ENCODE measurements around the gene C2orf49. TPM values are rescaled to one million over a fixed set of nuclear protein-coding genes. Genes with fewer than 3 reads are reported as not detected.

C2orf49 gene
- total RNA-seq, 4 donors from 2014 or later: 16.9 to 30.0 (median 20.7) TPM

DNA sequence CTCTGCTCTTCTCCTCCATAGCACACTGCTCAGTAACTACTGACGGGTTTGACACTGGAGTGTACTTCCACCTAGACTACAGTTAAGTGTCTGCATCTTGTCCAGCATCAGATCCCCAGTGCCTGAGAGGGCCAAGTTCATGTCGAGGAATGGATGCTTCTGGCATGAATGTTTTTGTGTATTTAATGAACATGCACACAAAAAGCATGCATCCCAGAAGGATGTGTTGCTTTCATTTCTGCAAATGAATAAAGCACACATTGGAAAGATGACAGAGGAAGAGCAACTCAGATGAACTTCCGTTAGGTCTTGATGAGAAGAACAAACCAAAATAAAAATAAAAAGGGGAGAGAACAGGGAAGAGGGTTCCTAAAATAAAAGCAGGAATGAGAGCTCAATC lies 27.9 kb downstream of the C2orf49 start:
- Histone ChIP-seq H3K9me3 (no peaks in the 10 kb centered on the region), H3K27ac (no peak overlapping the region), H3K4me1 (peaks cover 0 to 21% (median 0%) of the 10 kb centered on the region in 3 donors), H3K27me3 (no peaks in the 10 kb centered on the region), H3K4me3 (no peak overlapping the region), H3K36me3 (peaks cover 0 to 87% of the 10 kb centered on the region in 2 donors)
- TF ChIP-seq EP300 (IDR thresholded peaks at IDR 0.05): no peak
- no peak for TF ChIP-seq POLR2AphosphoS5 (IDR thresholded peaks at IDR 0.05)
- TF ChIP-seq POLR2A (IDR thresholded peaks at IDR 0.05): no peak
- TF ChIP-seq, protein P1, sequence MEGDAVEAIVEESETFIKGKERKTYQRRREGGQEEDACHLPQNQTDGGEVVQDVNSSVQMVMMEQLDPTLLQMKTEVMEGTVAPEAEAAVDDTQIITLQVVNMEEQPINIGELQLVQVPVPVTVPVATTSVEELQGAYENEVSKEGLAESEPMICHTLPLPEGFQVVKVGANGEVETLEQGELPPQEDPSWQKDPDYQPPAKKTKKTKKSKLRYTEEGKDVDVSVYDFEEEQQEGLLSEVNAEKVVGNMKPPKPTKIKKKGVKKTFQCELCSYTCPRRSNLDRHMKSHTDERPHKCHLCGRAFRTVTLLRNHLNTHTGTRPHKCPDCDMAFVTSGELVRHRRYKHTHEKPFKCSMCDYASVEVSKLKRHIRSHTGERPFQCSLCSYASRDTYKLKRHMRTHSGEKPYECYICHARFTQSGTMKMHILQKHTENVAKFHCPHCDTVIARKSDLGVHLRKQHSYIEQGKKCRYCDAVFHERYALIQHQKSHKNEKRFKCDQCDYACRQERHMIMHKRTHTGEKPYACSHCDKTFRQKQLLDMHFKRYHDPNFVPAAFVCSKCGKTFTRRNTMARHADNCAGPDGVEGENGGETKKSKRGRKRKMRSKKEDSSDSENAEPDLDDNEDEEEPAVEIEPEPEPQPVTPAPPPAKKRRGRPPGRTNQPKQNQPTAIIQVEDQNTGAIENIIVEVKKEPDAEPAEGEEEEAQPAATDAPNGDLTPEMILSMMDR (IDR thresholded peaks at IDR 0.05): no peak
- ATAC-seq: no peak
- 52 to 70% methylated on average over 2 to 3 of the region's 3 CpGs for WGBS, 2 donors (ENCODE audit: low coverage in 1 of 2)

DNA sequence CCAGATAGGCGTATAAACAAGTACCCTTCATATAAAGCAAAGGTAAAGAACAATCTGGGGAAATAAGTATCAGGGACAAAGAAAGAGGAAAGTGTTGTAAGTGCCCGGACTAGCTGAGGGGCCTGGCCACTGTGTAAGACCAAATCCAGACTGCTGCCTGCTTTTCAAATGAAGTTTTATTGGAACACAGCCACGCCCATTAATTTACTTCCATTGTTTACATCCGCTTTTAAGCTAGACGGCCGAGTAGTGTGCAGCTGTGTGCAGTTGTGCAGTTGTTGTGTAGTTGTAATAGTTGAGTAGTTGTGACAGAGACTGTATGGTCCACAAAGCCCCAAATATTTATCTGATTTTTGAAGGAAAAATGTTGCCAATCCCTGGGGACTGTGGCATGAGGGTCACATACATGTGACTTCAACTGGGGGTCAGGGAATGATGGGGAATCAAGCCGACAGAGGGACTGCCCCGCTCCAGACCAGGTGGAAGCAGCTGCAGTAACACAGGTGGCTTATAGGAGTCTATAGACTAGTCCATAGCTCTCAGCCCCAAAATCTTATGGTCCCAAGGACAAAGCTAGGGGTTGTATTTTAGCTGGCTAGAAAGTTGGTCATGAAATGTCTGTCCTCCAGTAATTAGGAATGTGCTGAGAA lies 31.5 kb downstream of the C2orf49 start:
- Histone ChIP-seq H3K36me3 (peaks cover 0 to 65% of the 10 kb centered on the region in 2 donors), H3K27me3 (no peaks in the 10 kb centered on the region), H3K27ac (no peak overlapping the region), H3K9me3 (no peaks in the 10 kb centered on the region), H3K4me3 (no peak overlapping the region), H3K4me1 (peaks cover 3 to 53% (median 10%) of the 10 kb centered on the region in 3 donors)
- no peak for ATAC-seq
- WGBS, 2 donors (ENCODE audit: low coverage in 1 of 2): 27 to 29% methylated on average over 5 to 6 of the region's 8 CpGs
- no peak for TF ChIP-seq POLR2AphosphoS5 (IDR thresholded peaks at IDR 0.05)
- TF ChIP-seq EP300 (IDR thresholded peaks at IDR 0.05): no peak
- TF ChIP-seq, protein P1 (IDR thresholded peaks at IDR 0.05): no peak
- no peak for TF ChIP-seq POLR2A (IDR thresholded peaks at IDR 0.05)

DNA sequence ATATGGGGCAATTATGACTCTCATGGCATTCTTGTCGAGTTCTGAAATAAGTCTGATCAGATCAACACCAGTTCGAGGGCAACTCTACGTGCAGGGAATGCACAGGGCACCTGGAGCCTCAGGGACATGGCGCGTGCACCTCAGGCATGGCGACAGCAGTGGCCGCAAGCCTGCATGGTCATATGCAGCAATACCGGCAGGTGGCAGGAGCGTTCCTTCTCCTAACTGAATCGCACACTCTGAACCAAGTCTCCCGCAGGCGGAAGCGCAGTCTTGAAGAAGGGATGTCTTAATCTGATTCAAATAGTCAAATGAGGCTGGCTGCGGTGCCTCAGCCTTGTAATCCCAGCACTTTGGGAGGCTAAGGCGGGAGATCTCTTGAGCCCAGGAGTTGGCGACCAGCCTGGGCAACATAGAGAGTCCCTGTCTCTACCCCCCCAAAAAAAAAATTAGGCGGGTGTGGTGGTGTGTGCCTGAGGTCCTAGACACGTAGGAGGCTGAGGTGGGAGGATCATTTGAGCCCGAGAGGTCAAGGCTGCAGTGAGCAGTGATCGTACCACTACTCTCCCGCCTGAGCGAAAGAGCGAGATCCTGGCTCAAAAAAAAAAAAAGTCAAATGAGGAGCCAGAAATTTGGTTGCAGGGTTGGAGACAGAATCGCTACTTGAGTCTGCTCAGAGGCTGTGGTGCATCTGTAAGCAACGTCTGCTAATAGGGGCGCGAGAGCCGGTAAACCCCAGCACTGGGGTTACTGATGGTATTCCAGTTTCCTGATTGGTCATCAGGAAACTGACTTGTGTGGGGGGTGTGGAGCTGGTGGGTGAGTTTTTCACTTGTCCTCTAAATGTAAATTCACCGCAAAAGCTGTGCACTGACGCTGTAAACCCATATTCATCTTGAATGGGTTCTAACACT lies 32.7 kb downstream of the C2orf49 start:
- Histone ChIP-seq H3K27me3 (no peaks in the 10 kb centered on the region), H3K4me3 (no peak overlapping the region), H3K27ac (peak overlapping the region in 3 of 4 donors; percentile 14 to 76 (median 45)), H3K9me3 (no peaks in the 10 kb centered on the region), H3K4me1 (peaks cover 3 to 64% (median 18%) of the 10 kb centered on the region in 3 donors), H3K36me3 (peaks cover 0 to 53% of the 10 kb centered on the region in 2 donors)
- 40 to 64% methylated on average over 5 to 10 of the region's 30 CpGs for WGBS, 2 donors (ENCODE audit: low coverage in 1 of 2)
- TF ChIP-seq POLR2AphosphoS5 (IDR thresholded peaks at IDR 0.05) (peak; percentile 59), EP300 (IDR thresholded peaks at IDR 0.05) (no peak), POLR2A (IDR thresholded peaks at IDR 0.05) (no peak)
- TF ChIP-seq, protein P1 (IDR thresholded peaks at IDR 0.05): peak in 3 of 4 experiments; percentile 94 to 97 (median 95)
- peak; percentile 84 for ATAC-seq

DNA sequence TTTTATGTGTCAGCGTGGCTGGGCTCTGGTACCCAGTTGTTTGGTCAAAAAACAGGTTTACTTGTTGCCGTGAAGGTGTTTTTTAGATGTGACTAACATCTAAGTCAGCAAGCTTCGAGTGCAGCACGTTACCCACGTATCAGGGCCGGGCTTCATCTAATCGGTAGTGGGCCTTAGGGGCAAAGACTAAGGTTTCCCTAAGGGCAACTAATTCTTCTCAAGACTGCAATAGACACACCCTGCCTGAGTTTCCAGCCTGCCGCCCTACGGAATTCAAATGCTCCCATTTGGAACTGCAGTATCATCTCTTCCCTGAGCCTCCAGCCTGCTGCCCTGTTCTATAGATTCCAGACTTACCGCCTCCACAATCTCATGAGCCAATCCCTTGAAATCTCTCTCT lies 33.8 kb downstream of the C2orf49 start:
- Histone ChIP-seq H3K9me3 (no peaks in the 10 kb centered on the region), H3K27ac (peak overlapping the region in 2 of 4 donors; percentile 45 to 76), H3K36me3 (peaks cover 0 to 42% of the 10 kb centered on the region in 2 donors), H3K4me3 (no peak overlapping the region), H3K4me1 (peaks cover 3 to 76% (median 21%) of the 10 kb centered on the region in 3 donors), H3K27me3 (no peaks in the 10 kb centered on the region)
- no peak for ATAC-seq
- TF ChIP-seq, protein P1 (IDR thresholded peaks at IDR 0.05): no peak
- WGBS, 2 donors (ENCODE audit: low coverage in 1 of 2): 84 to 94% methylated on average over 5 to 10 of the region's 10 CpGs
